ENCODE measurements around the gene LPAR4.

DNA sequence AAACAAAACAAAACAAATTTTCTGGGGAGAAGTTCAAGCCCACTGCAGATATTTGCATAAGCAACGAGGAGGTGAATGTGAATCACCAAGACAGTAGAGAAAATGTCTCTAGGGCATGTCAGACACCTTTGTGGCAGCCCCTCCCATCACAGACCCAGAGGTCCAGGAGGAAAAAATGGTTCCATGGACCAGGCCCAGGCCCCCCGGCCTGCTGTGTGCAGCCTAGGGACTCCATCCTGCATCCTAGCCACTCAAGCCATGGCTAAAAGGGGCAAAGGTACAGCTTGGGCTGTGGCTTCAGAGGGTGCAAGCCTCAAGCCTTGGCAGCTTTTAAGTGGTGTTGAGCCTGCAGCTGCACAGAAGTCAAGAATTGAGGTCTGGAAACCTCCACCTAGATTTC is 54.0 kb downstream of the LPAR4 start:
- TF ChIP-seq, protein P1, sequence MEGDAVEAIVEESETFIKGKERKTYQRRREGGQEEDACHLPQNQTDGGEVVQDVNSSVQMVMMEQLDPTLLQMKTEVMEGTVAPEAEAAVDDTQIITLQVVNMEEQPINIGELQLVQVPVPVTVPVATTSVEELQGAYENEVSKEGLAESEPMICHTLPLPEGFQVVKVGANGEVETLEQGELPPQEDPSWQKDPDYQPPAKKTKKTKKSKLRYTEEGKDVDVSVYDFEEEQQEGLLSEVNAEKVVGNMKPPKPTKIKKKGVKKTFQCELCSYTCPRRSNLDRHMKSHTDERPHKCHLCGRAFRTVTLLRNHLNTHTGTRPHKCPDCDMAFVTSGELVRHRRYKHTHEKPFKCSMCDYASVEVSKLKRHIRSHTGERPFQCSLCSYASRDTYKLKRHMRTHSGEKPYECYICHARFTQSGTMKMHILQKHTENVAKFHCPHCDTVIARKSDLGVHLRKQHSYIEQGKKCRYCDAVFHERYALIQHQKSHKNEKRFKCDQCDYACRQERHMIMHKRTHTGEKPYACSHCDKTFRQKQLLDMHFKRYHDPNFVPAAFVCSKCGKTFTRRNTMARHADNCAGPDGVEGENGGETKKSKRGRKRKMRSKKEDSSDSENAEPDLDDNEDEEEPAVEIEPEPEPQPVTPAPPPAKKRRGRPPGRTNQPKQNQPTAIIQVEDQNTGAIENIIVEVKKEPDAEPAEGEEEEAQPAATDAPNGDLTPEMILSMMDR (IDR thresholded peaks at IDR 0.05) = no peak
- no peak for TF ChIP-seq POLR2A (IDR thresholded peaks at IDR 0.05)

Data from lower leg skin (tissue), 3 donors.